ENCODE results near the gene WDR41.

The WDR41 gene

DNA sequence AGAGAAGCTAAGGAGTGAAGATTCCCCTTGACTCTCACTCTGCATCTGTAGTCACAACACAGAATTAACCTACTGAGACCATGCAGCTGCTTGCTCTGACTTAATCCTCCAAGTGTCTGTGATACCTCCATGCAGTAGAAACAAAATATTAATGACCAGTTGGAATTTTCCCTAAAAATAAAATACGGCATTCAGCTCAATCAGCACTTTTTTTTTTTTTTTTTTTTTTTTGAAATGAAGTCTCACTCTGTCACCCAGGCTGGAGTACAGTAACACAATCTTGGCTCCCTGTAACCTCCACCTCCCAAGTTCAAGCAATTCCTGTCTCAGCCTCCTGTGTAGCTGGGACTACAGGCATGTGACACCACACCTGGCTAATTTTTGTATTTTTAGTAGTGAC is 48.4 kb downstream of the WDR41 start:
- DNase-seq: no peak

DNA sequence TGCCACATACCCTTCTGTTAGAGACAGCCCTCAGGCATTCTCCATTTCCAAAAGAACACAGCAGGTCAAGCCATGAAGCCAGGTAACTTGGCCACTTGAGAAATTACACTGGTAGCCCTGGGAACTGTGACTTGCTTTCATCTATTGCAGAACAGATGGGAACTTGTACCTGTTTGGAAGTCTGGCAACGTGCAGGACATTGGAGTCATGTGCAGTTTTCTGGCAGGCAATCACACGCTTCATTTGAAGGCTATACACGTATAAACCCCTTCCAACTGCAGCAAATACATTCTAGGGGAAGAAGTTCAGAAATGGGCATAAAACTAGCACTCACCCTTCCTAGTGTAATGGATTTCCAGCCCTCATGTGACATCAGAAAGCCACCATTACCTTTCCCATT is 54.0 kb downstream of the WDR41 start:
- no peak for DNase-seq

DNA sequence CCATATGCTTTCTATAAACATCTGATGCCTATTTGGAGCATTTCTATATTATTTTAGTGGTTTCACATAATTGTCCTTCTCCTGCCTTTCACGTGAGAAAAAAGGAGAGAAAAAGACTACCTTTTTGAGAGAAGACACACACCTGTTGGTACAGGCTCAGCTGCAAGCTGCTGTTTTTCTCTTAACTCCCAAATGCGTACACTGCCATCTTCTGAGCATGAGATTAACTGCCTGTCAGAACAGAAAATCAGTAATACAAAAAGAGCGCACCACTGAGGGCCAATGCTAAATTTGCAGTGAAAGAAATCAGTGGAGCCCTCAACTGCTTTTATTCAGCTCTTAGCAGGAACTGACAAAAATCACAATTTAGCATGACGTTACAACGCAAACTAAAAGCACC is 54.9 kb downstream of the WDR41 start:
- no peak for DNase-seq

DNA sequence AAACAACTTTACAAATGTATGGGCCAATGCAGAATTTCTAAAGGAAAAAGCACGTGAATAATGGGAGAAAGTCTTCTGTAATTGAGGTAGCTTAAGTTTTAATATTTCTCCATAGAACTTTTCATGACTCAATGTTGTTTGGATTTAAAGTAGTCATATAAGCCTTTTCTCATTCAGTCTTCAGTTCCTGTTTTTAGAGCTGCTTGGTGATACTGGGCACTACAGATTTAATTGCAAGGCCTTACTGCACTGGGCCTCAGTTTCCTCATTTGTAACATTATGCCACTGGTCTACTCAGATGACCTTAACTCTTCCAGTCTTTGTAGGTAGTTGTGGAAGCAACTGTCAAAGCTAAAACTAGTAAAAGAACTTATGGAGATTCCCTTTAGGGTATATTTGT is 60.4 kb downstream of the WDR41 start:
- DNase-seq: no peak

DNA sequence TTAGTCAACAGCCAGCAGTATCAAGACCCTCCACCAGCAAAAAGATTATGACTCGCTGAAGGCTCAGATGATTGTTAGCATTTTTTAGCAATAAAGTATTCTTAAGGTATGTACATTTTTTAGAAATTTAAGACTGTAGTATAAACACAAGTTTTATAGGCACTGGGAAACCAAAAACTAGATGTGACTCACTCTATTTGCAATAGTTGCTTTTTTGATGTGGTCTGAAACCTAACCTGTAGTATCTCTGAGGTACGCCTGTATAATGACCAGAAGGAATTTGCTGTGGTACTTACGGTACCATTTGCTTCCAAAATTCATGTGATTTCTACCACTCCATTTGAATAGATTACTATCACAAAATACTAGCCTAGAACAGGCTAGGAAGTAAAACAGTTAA is 60.8 kb downstream of the WDR41 start:
- DNase-seq: peak; percentile 49

DNA sequence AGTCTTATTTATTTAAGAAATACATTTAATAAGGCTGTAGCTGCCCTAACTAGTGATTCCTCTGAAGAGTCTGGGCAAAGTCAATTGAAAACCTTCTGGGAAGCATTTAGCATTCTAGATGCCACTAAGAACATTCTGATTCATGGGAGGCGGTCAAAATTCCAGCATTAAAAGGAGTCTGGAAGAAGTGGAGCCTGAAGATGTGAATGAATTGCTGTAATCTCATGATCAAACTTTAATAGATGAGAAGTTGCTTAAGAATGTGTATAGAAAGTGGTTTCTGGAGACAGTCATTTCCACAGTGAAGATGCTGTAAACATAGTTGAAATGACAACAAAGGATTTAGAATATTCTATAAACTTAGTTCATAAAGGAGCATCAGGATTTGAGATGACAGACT is 61.4 kb downstream of the WDR41 start:
- DNase-seq: peak; percentile 71

DNA sequence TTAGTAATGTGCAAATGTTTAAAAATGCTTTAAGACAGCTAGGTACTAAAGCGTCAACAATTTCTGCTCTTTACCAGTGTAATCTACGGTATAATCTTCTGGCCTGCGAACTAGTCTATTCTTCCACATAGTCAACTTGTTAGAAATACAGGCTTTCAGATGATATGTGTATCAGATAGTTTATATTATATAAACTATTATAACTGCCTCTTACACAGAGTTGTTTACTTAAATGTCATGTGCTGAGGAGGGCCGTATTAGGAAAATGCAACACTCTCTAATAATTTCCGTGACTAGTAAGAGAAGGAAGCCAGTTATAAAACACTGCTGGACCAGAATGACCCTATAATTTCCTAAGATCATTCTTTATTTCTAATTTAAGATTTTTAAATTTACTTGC is 63.6 kb downstream of the WDR41 start:
- no peak for DNase-seq

DNA sequence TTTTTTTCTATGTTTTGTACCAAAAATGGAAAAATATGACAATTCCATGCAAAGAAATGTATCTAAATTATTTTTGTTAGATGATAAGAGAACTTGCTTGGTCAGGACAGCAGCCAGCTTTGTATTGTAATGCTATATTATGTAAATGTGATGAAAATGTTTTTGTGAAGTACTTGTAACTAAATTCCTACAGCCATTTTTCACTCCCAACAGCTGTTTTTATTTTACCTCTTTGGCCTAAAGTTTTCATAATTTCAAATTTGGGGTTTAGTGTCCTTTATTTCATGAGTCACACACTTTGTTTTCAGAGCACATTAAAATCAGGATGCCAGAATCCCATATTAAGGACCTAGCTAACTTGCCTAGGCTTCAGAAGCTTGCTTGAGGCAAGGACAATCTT is 64.1 kb downstream of the WDR41 start:
- no peak for DNase-seq

DNA sequence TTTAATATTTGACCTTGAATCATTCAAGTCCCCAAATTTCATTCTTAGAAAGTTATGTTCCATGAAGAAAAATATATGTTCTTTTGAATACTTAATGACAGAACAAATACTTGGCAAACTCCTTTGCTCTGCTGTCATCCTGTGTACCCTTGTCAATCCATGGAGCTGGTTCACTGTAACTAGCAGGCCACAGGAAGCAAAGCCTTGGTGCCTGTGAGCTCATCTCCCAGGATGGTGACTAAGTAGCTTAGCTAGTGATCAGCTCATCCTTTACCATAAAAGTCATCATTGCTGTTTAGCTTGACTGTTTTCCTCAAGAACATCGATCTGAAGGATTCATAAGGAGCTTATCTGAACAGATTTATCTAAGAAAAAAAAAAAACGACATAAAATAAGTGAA is 65.4 kb downstream of the WDR41 start:
- peak; percentile 82 for DNase-seq

DNA sequence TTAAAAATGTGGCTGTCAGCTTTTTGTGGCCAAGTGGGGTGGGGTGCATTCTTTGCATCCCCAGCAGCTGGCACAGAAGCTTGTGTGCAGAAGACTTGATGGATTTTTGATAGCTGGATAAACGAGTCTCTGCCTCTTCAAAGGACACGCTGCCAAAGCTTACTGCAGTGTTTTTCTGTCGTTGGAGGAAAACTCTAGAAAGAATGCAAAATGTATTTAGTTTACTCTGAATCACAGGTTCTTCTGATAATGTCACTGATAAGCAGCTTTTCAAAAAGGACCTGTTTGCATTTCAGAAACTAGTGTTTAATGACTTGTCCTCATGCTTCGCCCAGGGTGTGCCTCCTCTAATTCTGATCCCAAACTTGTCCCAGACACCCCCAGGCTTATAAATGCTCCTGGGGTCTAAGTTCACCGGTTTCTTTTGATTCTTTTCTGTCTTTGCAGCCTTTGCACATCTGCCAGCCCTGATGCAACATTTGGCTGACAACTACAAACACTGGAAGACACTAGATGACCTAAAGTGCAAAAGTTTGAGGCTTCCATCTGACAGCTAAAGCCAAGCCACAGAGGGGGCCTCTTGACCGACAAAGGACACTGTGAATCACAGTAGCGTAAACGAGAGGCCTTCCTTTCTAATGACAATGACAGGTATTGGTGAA is 66.0 kb downstream of the WDR41 start:
- DNase-seq: no peak

DNA sequence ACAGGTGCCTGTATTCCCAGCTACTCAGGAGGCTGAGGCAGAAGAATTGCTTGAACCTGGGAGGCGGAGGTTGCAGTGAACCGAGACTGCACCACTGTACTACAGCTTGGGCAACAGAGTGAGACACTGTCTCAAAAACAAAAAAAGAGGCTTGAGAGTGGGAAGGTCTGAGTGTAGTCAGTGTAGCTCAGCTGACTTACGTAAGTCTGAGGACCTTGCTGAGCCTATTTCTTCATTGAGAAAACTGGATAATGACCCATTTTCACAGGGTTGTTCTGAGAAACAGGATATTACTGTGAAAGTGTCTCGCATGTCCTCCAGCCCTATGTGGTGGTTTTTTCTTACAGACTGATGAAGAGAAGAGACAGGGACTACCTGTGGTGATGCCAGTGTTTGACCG is 66.7 kb downstream of the WDR41 start:
- no peak for DNase-seq

DNA sequence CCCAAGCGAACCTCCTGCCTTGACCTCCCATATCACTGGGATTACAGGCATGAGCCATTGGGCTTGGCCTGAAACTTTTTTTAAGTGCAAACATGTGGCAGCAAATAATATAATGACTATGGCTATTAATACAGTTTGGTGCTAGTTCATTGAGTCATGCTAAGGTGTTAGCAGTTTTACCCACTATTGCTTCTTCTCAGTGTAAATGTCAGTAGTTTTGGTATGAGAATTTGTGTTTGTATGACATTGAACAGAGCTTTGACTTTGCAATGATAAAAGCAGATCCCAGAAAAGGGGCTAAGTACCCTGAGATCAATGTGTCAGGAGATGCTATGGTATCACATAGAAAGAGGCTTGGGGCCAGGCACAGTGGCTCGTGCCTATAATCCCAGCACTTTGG is 67.2 kb downstream of the WDR41 start:
- no peak for DNase-seq

DNA sequence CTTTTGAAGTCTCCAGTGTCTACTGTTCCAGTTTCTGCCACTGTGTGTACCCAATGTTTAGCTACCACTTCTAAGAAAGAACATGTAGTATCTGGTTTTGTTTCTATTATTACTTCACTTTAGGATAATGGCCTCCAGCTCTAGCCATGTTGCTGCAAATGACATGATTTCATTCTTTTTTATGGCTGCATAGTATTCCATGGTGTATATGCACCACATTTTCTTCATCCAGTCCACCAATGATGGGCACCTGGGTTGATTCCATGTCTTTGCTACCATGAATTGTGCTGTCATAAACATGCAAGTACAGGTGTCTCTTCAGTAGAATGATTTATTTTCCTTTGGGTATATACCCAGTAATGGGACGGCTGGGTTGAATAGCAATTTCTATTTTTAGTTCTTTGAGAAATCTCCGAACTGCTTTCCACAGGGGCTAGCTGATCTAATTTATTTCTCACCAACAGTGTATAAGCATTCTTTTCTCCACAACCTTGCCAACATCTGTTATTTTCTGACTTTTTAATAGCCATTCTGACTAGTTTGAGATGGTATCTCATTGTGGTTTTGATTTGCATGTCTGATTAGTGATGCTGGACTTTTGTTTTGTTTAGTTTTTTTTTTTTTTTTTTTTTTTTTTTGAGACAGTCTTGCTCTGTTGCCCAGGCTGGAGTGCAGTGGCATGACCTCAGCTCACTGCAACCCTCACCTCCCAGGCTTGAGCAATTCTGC is 68.9 kb downstream of the WDR41 start:
- DNase-seq: peak; percentile 77

DNA sequence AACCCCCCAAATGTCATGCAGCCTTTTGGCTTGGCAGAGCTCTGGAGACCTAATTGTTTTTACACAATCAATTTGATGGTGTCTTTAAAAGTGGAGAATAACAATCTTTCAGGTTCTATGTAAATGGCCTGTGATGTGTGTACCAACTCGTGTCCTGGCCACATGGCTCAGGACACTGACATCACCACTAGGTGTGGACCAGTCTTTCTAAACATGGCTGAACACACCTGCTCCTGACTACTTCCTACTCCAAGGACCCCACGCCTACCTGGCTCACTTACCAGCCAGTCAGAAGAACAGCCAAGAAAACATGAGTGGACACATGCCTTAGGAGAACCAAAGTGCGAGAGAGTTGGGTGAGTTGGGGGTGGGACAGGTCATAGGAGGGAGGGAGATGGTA is 71.2 kb downstream of the WDR41 start:
- no peak for DNase-seq

DNA sequence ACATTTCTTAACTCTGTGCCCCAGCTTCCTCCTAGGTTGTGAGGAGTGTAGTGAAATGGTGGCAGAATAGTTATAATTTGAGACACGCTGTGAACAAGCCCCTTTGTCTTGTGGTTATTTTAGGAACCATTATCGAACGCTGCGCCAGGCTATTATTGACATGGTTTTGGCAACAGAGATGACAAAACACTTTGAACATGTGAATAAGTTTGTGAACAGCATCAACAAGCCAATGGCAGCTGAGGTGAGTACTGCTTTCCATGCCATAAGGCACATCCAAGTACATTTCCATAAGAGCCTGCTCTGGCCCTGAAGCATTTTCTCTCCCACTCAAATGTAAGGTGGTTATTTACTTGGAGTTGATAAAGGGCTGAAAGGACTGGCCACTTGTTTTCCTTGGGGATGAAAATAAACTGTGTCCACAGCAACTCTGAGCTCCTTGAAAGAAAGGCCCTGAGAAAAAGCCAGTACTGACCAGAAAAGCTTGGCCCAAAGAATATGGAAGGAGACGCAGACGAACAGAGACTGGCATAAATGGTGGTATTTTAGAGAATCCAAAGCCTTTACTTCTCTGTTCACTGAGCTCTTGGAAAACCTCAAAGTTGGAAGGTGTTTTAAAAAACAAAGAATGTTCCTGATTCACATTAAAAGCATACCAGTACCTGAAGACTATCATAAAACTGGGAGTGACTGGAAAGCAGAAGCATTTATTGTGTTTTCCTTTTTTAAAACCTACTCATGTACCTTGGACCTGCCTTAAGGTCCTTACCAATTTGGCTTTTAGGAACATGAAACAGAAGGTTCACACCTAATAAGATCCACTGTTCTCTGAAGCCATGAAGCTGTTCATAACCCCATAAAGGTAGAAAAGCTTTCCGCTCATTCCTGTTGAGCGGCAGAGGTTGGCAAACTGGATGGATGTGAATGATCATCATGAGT is 72.2 kb downstream of the WDR41 start:
- no peak for DNase-seq

DNA sequence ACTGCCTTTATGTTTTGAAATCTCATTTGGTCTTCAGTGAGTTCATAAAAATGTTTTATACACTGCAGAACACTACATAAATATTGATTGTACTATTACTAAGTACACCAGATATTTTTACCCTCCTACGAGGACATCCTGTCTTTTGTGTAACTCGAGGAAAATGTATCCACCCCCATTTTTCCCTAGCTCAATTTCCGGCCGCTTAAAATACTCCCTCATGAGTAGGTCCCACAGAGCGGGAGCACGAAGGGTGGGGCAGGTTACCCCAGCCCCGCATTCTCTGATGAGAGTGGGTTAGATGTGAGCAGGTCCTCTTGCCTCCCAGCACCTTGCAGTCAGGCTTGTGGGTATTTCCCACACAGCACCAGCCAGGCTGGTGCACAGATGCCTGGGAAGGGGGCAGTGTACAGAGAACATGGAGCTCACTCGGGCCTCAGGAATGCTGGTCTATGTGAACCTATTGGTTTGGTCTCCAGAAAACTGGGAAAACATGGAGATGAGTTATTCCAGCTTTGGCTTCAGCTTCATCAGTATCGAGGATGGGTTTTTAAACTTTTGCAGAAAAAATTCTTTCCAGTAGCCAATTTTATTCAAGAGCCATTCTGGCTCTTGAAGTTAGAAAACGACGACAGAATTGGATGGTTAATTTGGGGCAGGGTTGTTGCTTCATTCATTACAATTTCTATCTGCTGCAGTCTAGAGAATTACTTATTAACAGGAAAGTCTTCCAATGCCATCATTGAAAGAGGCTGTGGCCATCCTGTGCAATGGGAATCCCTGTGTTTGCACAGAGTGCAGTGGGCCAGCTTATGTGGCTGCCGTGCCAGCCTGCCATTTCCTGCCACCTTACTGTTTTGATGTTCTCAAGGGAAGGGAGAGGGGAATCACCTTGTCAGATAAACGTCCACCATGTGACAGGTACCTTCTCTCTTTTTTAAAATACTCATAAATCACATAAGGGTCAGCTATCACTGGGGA is 73.2 kb downstream of the WDR41 start:
- peak; percentile 30 for DNase-seq

DNA sequence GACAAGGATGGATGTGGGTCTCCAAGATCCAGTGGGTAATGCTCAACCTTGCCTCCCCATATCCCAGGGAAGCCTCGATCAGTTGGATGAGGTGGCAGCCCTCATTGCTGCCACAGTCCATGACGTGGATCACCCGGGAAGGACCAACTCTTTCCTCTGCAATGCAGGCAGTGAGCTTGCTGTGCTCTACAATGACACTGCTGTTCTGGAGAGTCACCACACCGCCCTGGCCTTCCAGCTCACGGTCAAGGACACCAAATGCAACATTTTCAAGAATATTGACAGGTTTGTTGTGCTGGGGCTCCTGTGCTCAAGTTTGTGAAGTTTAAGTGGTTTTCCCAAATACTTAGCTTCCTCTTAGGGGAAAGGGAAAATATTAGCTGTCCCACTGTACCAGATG is 74.0 kb downstream of the WDR41 start:
- no peak for DNase-seq

DNA sequence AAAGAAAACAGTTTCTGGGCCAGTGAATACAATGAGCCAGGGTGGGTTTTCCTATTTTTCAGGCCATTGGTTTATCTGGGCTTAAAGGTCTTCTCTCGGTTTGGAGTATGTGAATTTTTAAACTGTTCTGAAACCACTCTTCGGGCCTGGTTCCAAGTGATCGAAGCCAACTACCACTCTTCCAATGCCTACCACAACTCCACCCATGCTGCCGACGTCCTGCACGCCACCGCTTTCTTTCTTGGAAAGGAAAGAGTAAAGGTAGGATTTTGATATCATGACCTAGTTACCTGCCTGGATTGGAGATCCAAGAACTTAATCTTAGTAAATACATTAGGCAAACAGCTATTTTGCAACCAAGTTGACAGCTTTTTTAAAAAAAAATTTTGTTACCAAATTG is 79.1 kb downstream of the WDR41 start:
- DNase-seq: no peak

DNA sequence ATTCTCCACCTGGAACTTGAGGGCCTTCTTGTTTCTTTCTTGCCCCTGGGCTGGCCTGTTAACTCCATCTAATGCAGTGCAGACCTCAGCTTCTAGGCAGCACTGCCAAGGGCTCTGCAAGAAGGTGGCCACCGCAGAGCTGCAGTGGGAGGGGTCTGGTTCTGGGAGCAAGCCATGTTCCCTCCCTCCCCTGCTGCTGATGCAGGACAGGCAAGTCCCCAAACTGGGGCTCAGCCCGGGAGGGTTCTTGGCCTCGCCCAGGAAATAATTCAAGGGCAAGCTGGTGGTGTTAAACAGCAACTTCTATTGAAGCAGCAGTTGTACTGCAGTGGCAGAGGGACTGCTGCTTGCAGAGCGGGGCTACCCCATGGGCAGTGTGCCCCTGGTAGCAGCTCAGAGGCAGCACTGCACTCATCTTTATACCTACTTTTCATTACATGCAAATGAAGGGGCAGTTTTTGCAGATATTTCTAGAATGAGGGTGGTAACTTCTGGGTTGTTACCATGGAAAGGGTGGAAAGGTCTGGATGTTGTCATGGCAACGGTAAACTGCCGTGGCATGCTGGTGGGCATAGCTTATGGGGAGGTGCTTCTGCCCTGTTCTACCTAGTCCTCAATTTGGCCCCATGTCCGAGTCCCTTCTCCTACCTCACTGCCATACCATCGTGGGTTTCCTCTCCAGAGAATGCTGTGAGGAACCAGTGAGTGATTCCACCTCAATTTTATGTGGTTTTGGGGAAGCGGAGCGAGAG is 82.1 kb downstream of the WDR41 start:
- DNase-seq: no peak

DNA sequence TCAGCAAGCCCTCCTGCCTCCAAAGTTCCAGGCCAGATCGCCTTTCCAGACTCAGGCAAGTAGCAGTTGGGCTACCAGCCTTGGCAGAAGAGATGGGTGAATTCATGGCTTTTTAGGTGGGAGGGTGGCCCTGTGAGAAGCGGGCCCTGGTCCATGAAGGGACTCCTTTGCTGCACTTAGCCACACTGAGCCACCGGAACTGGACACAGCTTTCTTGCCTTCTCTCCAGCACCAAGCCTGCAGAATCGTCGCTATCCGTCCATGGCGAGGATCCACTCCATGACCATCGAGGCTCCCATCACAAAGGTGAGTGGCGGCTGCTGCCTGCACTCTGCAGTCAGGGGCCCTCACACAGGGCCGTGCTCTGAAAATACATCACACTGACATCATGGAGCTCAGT is 85.0 kb downstream of the WDR41 start:
- no peak for DNase-seq

DNA sequence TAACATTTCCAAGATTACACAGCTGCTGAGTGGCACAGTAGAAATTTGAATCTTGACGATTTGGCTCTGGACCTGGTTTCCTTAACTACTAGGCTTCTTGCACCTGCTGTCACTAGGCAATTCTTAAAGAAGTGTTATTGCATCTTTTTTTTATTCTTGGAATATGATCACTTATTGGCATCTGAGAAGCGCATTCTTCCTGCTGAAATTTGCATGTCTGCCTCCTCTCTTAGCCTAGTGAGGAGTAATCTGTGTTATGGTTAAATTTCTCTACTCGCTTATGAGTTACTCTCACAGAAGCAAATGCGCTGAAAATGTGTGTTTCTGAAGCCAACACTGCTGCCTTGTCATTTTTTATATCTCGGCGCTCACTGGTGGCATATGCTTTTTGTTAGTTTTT is 89.3 kb downstream of the WDR41 start:
- no peak for DNase-seq

DNA sequence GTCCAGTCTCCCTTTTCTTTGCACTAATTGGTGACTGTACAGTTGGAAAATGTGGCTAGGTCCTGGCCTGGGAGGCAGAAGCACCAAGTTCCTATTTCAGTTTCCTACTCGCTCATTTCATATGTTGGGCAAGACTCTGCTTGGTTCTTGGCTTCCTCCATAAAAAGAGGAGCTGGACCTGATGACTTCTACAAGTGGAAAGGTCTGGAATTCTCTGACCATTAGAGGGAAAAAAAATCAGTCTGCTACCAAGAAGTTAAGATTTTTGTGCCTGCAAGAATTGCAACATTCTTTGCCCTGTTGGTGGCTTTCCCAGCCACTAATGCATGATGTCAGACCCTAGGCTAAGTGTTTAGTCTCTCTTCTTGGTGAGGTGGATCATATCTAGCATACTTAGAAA is 91.5 kb downstream of the WDR41 start:
- peak; percentile 36 for DNase-seq

All from EL (cell line).